GM06990 (cell line): ENCODE results near the gene HNRNPL.

Experiments
- DNase-seq: peaks from one replicate; pipeline ENCODE4 v3.0.0-alpha.2; 2011; ENCODE audit not compliant: insufficient read length; ENCODE audit errors: extremely low read depth
- H3K27me3 ChIP-seq: replicated peaks from 2 replicates; pipeline ENCODE4 v1.6.0; 2011; ENCODE audit warnings: low read length; ENCODE audit not compliant: control insufficient read depth, insufficient read depth
- H3K36me3 ChIP-seq: 2 replicates; pipeline ENCODE4 v1.5.1; 2011; ENCODE audit warnings: low read length; ENCODE audit not compliant: control insufficient read depth, insufficient read depth
- H3K4me3 ChIP-seq: replicated peaks from 2 replicates; pipeline ENCODE4 v1.5.1; 2011; ENCODE audit warnings: low read depth, mild to moderate bottlenecking, control low read depth, low read length
- CTCF ChIP-seq: IDR thresholded peaks from 2 replicates; pipeline ENCODE4 v1.5.1; 2011; ENCODE audit warnings: low read length, control low read depth, mild to moderate bottlenecking, inconsistent platforms; ENCODE audit not compliant: insufficient read depth, poor library complexity, severe bottlenecking

Gene HNRNPL

GRCh38 chr19:38788478-38789243 lies 61.1 kb downstream of the HNRNPL start, which contains the start of gene LGALS7B:
Gene LGALS7B (plus strand): TSS chr19:38789200. CDS start chr19:38789227, 27 bp downstream.
- Histone ChIP-seq H3K36me3 (no peaks in the 10 kb centered on the region), H3K27me3 (no peaks in the 10 kb centered on the region), H3K4me3 (no peak within 1 kb of the TSS)
- no peak for TF ChIP-seq CTCF
- DNase-seq, result no peak

GRCh38 chr19:38786572-38787265 lies 63.1 kb downstream of the HNRNPL start:
- no peak for TF ChIP-seq CTCF
- Histone ChIP-seq H3K4me3 (no peak overlapping the region), H3K27me3 (no peaks in the 10 kb centered on the region), H3K36me3 (no peaks in the 10 kb centered on the region)
- DNase-seq, result no peak
